ENCODE results near the gene MMP11.
"Not testable (repeated sequence)": the region's sequence is repeated elsewhere in the genome, so short reads cannot be mapped to it uniquely, and the experiment has no call there.

MMP11 gene, protein sequence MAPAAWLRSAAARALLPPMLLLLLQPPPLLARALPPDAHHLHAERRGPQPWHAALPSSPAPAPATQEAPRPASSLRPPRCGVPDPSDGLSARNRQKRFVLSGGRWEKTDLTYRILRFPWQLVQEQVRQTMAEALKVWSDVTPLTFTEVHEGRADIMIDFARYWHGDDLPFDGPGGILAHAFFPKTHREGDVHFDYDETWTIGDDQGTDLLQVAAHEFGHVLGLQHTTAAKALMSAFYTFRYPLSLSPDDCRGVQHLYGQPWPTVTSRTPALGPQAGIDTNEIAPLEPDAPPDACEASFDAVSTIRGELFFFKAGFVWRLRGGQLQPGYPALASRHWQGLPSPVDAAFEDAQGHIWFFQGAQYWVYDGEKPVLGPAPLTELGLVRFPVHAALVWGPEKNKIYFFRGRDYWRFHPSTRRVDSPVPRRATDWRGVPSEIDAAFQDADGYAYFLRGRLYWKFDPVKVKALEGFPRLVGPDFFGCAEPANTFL

GRCh38 chr22:23772649-23773473 lies at the start of gene MMP11:
Gene MMP11, plus strand, starts transcription at chr22:23772849. Its CDS starts 22 bp downstream, at chr22:23772871.
- DNase-seq: peak; percentile 54

DNA sequence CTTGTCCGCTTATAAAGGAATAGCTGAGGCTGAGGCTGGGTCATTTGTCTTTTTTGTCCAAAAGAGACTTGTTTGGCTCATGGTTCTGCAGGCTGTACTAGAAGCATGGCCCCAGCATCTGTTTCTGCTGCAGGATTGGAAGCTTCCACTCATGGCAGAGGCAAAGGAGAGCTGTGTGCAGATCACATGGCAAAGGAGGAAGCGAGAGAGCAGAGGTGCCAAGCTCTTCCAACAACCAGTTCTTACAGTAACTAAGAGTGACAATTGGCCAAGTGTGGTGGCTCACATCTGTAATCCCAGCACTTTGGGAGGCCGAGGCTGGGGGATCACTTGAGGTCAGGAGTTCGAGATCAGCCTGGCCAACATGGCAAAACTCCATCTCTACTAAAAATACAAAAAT lies 44.5 kb upstream of the MMP11 start:
- DNase-seq: not testable (repeated sequence)

GRCh38 chr22:23737696-23738095 lies 35.0 kb upstream of the MMP11 start:
- no peak for DNase-seq

GRCh38 chr22:23742505-23743264 lies 30.0 kb upstream of the MMP11 start:
- no peak for DNase-seq

DNA sequence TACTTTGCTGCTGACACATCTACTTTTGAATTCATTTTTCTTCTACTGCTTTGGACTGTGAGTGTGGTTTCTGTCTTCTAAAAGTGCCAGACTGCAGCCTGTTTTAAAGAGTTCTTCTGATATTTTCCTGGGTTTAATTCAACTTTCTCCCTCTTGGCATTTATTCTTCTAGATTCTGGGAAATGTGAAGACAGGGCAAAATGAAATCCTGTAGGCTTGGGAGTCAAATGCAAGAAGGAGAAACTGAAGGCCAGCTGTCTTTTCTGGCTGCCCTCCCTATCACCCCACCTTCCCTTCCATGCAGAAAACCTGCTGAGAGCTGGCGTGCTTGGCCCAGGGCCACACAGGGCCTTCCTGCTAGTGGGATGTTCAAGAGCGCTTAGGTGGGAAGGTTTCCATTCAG lies 29.3 kb upstream of the MMP11 start:
- DNase-seq: no peak

- DNase-seq: no peak
These were observed 28.6 kb upstream of the MMP11 start for GRCh38 chr22:23744001-23744400.

- DNase-seq: no peak
These were observed 28.2 kb upstream of the MMP11 start for GRCh38 chr22:23744485-23744884.

GRCh38 chr22:23745791-23746190 lies 26.9 kb upstream of the MMP11 start:
- no peak for DNase-seq

DNA sequence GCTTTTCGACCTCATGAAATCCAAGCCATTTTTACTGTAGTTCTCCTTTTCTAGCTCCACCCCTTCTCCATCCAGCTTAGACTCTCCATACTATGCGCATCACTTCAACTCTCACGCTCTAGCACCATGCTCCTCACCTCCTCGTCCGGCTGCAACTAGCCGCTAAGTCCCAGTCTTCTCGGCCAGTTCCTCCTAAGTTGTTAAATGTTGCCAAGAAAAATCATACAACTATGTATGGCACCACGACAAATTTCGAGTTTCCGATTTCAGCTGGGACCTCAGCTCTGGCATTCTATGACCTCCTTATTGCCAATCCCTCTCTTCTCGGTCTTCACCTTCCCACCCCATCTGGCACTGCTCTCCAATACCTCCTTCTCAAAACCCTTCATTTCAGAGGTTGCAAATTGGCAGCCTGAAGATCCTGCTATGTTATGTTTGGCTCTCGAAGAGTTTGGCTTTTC lies 22.8 kb upstream of the MMP11 start:
- no peak for DNase-seq

- no peak for DNase-seq
These were observed 22.3 kb upstream of the MMP11 start for GRCh38 chr22:23750367-23750713.

GRCh38 chr22:23750714-23751440 lies 21.8 kb upstream of the MMP11 start, which contains the start of gene ZNF70:
Gene ZNF70, minus strand, starts transcription at chr22:23751112. Its CDS starts 5,972 bp downstream, at chr22:23745140.
- DNase-seq: peak; percentile 83

DNA sequence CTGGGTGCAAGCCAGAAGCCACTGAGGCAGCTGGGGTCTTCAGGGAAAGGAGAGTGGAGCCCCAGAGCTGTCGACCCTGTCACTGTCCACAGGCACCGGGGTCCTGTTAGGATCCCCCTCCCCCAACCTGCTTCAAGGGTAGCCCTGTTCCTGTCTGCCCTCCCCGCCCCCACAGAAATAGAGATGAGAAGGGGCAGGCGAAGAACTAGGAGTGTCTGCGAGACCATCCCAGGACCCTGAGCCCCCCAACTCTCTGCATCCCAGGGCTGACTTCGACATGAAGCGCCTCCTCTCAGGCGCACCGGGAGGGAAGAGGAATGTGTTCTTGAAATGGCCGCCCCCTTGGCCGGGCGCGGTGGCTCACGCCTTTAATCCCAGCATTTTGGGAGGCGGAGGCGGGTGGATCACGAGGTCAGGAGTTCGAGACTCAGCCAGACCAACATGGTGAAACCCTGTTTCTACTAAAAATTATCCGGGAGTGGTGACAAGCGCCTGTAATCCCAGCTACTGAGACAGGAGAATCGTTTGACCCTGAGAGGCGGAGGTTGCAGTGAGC lies 21.1 kb upstream of the MMP11 start:
- DNase-seq: no peak

DNA sequence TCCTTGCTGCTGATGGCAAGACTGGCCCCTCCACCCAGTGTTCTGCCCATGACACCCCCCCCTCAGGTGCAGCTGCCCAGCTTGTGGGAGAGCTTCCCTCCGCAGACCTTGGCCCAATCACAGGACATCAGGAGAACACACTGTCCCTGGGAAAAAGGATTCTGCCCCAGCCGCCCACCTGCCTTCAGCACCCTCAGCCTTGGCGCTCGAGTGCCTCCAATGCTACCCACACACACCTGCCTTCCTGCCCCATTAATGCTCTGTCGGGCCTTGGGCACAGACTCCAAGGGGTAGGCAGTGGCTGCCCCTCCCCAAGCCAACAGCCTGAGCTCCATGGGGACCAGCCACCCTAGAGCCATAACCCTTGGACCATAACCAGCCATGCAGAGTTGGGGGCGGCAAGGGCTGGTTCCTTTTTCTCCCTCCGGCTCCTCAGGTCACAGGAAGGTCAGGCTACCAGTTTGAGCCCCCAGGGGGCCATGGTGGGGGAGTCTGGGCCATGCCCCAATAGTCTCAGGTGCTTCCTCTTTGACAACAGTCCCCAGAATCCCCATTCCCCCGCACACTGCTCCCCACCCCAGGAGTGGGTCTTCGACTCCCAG lies 20.5 kb upstream of the MMP11 start:
- DNase-seq: no peak

DNA sequence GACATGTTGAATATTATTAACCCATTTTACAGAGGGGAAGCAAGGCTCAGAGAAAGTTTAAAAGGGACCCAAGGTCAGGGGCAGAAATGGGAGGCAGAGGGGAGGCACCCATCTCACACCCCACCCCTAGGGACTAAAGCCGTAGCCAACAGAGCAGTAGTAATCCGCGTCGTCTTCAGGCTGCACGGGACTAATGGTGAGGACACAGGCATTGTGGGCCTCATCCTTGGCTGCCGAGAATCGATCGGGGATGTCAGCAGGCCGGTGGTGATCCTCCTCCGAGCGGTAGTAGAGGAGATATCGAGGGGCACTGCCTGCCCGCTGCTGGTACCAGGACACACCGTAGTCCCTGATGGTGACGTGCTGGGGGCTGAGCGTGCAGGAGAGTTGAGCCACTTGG lies 19.9 kb upstream of the MMP11 start:
- DNase-seq: no peak

GRCh38 chr22:23753385-23753784 lies 19.3 kb upstream of the MMP11 start:
- DNase-seq: no peak

DNA sequence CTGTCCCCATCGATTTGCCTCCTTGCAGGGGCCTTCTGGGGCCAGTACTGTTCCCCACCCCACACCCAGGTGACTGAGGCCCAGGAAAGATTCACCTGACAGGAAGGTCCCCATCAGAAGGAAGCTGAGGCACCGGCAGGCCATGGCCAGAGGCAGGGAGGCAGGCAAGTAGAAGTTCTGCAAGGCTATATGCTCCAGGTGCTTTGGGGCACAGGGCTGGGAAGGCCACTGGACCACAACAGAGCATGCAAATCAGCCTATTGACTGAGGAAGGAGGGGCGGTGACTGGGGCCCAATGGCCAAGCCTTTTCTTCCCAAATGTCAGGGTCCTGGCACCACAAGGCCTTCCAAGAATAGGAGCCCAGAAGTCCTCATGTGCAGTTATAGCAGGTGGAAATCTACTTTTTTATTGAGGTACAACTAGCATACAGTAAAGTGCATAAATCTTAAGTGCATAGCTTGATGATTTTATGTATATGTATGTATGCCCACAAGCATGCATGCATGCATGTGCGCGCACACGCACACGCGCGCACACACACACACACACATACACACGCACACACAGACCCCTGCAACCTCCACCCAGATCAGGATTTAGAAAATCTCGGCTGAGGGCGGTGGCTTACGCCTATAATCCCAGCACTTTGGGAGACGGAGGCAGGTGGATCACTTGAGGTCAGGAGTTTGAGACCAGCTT lies 18.3 kb upstream of the MMP11 start, which contains the start of gene VPREB3:
VPREB3 (minus strand) TSS at position 206 of the 700 bp plus-strand sequence; CDS start at position 144, 62 bp downstream.
- DNase-seq: no peak

GRCh38 chr22:23754980-23755636 lies 17.5 kb upstream of the MMP11 start:
- DNase-seq: no peak

DNA sequence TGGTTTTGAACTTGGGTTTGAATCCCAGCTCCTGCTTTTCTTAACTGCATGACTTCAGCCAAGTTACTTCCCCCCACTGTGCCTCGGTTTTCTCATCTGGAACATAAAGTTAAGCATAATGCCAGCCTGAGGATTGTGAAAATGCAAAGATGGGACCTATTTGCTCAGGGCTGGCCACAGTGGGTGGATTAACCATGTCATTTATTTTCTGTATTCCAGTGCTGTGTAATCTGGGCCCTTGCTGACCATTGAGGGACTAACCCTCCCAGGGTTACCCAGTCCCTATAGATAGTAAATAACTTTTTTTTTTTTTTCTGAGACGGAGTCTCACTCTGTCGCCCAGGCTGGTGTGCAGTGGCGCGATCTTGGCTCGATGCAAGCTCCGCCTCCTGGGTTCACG lies 16.9 kb upstream of the MMP11 start:
- DNase-seq: no peak

DNA sequence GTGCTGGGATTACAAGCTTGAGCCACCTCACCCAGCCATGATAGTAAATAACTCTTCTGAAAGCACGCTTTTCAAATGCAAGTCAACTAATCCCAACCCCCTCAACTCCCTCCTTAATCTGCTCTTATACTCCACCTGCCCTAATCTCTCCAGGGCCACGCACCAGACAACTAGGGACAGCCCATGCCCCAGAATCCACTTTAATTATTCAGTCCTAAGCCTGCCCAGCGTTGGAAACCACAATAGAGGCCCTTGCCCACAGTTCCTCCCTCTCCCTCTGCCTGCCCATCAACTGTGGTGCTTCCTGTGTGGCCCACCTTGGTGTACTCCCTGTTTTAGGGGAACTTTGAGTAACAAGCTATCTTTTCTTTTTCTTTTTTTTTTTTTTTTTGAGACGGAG lies 15.8 kb upstream of the MMP11 start:
- DNase-seq: no peak

DNA sequence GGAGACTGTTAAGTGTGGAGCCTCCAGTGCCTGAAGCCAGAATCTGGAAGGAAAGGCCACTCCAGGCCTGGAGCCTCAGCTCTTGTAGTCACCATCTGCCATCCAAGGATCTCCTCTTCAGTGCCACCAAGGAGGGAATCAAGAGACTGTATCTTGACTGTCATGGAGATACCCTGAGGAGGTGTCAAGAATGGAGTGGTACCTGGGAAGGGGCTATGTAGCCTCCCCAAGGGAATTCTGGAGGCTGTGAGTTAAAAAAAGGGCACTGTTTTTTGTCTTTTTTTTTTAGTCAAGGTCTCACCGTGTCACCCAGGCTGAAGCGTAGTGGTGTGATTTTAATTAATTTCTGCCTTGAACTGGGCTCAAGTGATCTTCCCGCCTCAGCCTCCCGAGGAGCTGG lies 13.1 kb upstream of the MMP11 start:
- no peak for DNase-seq
